ENCODE data around the gene CFAP90. TPM values are rescaled to one million over a fixed set of nuclear protein-coding genes. Genes with fewer than 3 reads are reported as not detected.

Gene CFAP90
- total RNA-seq, 1 experiment from 2014 or later = not detected

GRCh38 chr5:7811715-7812114 lies 39.2 kb downstream of the CFAP90 start:
- no peak overlapping the region for H3K27ac ChIP-seq
- H3K4me2 ChIP-seq = no peak overlapping the region
- no peak overlapping the region for H3K4me3 ChIP-seq
- H2AFZ ChIP-seq = no peak overlapping the region
- CTCF ChIA-PET = no interaction called here
- no peaks in the 10 kb centered on the region for H3K79me2 ChIP-seq (ENCODE audit: low read depth)
- no peaks in the 10 kb centered on the region for H3F3A ChIP-seq (ENCODE audit: insufficient read depth, low read depth)
- H4K20me1 ChIP-seq (ENCODE audit: insufficient read depth) = 0 out of 2 replicates have a peak, but pooled peaks cover 3% of the 10 kb centered on the region
- no peaks in the 10 kb centered on the region; the same call in 1 of the 2 replicates for H3K9me2 ChIP-seq (ENCODE audit: insufficient read depth)
- peaks cover 79% of the 10 kb centered on the region for H3K27me3 ChIP-seq (ENCODE audit: insufficient read depth, low read depth)
- BruUV-seq (replicated peaks) = no TSS peak
- H3K9me3 ChIP-seq (ENCODE audit: insufficient read depth, low read depth) = no peaks in the 10 kb centered on the region
- no peaks in the 10 kb centered on the region for H3K4me1 ChIP-seq (replicated peaks; ENCODE audit: insufficient read depth)
- intact Hi-C loops (cut with micrococcal nuclease; ENCODE audit: unreplicated experiment) = no loop called here
- H3K36me3 ChIP-seq (ENCODE audit: low read depth) = no peaks in the 10 kb centered on the region
- TF ChIP-seq CTCF (conservative IDR thresholded peaks at IDR 0.05) (no peak), EZH2 (IDR thresholded peaks at IDR 0.05; ENCODE audit: low read depth) (no peak)
- POLR2A ChIA-PET (ENCODE audit: unreplicated experiment) = no interaction called here
- no peak for DNase-seq

GRCh38 chr5:7808998-7809397 lies 41.9 kb downstream of the CFAP90 start:
- intact Hi-C loops (cut with micrococcal nuclease; ENCODE audit: unreplicated experiment) = no loop called here
- Histone ChIP-seq H3F3A (ENCODE audit: insufficient read depth, low read depth) (no peaks in the 10 kb centered on the region), H3K36me3 (ENCODE audit: low read depth) (no peaks in the 10 kb centered on the region), H2AFZ (no peak overlapping the region), H3K9me2 (ENCODE audit: insufficient read depth) (no peaks in the 10 kb centered on the region; the same call in 1 of the 2 replicates), H3K9me3 (ENCODE audit: insufficient read depth, low read depth) (no peaks in the 10 kb centered on the region), H3K4me2 (no peak overlapping the region), H4K20me1 (ENCODE audit: insufficient read depth) (0 out of 2 replicates have a peak, but pooled peaks cover 2% of the 10 kb centered on the region), H3K27ac (no peak overlapping the region), H3K27me3 (ENCODE audit: insufficient read depth, low read depth) (peaks cover 70% of the 10 kb centered on the region), H3K4me1 (replicated peaks; ENCODE audit: insufficient read depth) (no peaks in the 10 kb centered on the region), H3K79me2 (ENCODE audit: low read depth) (no peaks in the 10 kb centered on the region), H3K4me3 (no peak overlapping the region)
- no peak for DNase-seq
- CTCF ChIA-PET = no interaction called here
- POLR2A ChIA-PET (ENCODE audit: unreplicated experiment) = no interaction called here
- no peak for TF ChIP-seq EZH2 (IDR thresholded peaks at IDR 0.05; ENCODE audit: low read depth)
- no peak for TF ChIP-seq CTCF (conservative IDR thresholded peaks at IDR 0.05)
- BruUV-seq (replicated peaks) = no TSS peak

- H3K4me2 ChIP-seq = no peak overlapping the region
- CTCF ChIA-PET = no interaction called here
- H3K27ac ChIP-seq = no peak overlapping the region
- peak in 1 of 2 experiments; percentile 23 for DNase-seq
- intact Hi-C loops (cut with micrococcal nuclease; ENCODE audit: unreplicated experiment) = no loop called here
- H3K9me3 ChIP-seq (ENCODE audit: insufficient read depth, low read depth) = no peaks in the 10 kb centered on the region
- no peak for TF ChIP-seq EZH2 (IDR thresholded peaks at IDR 0.05; ENCODE audit: low read depth)
- peak; percentile 45; the same call in 1 of the 2 replicates for TF ChIP-seq CTCF (conservative IDR thresholded peaks at IDR 0.05)
- no peaks in the 10 kb centered on the region for H3K79me2 ChIP-seq (ENCODE audit: low read depth)
- H3K4me3 ChIP-seq = no peak overlapping the region
- no TSS peak for BruUV-seq (replicated peaks)
- H3K9me2 ChIP-seq (ENCODE audit: insufficient read depth) = no peaks in the 10 kb centered on the region
- H2AFZ ChIP-seq = no peak overlapping the region
- peaks cover 69% of the 10 kb centered on the region for H3K27me3 ChIP-seq (ENCODE audit: insufficient read depth, low read depth)
- no peaks in the 10 kb centered on the region for H3K36me3 ChIP-seq (ENCODE audit: low read depth)
- no peaks in the 10 kb centered on the region for H3F3A ChIP-seq (ENCODE audit: insufficient read depth, low read depth)
- H4K20me1 ChIP-seq (ENCODE audit: insufficient read depth) = no peaks in the 10 kb centered on the region
- POLR2A ChIA-PET (ENCODE audit: unreplicated experiment) = no interaction called here
- no peaks in the 10 kb centered on the region for H3K4me1 ChIP-seq (replicated peaks; ENCODE audit: insufficient read depth)
Observed at GRCh38 chr5:7805379-7805778, 45.6 kb downstream of the CFAP90 start.
